GM21390 (cell line): ENCODE measurements around the gene VAT1.
"Not testable (repeated sequence)": the region's sequence is repeated elsewhere in the genome, so short reads cannot be mapped to it uniquely, and the experiment has no call there.

Experiments used
- ATAC-seq: cut with Tn5 transposase; IDR thresholded peaks from one replicate; pipeline ENCODE4 v1.9.1; 2021; ENCODE audit not compliant: unreplicated experiment

Gene VAT1

GRCh38 chr17:42975701-42976100, 46.5 kb downstream of the VAT1 start:
- not testable (repeated sequence) for ATAC-seq

- no peak for ATAC-seq
Observed at GRCh38 chr17:42975265-42975664, 46.9 kb downstream of the VAT1 start.

GRCh38 chr17:42973323-42973722, 48.9 kb downstream of the VAT1 start:
- not testable (repeated sequence) for ATAC-seq

GRCh38 chr17:42971589-42971988, 50.6 kb downstream of the VAT1 start:
- no peak for ATAC-seq

GRCh38 chr17:42969001-42969581, 53.1 kb downstream of the VAT1 start:
- ATAC-seq = no peak

GRCh38 chr17:42967925-42968324, 54.3 kb downstream of the VAT1 start:
- no peak for ATAC-seq
